Measurements from ENCODE around the gene WWC2. TPM values are rescaled to one million over a fixed set of nuclear protein-coding genes. Genes with fewer than 3 reads are reported as not detected.

WWC2 gene
- total and polyA plus RNA-seq, 2 experiments from 2014 or later = 19.3 to 24.7 TPM

GRCh38 chr4:183254162-183254561, 155.1 kb downstream of the WWC2 start:
- Histone ChIP-seq H3K27ac (no peak overlapping the region), H3K4me2 (no peak overlapping the region), H4K20me1 (ENCODE audit: insufficient read depth, poor library complexity, severe bottlenecking) (no peaks in the 10 kb centered on the region), H3K4me3 (no peak overlapping the region), H3K36me3 (replicated peaks; ENCODE audit: insufficient read depth, low read depth) (no peaks in the 10 kb centered on the region), H3K9me3 (ENCODE audit: low read depth) (no peaks in the 10 kb centered on the region), H3K27me3 (no peaks in the 10 kb centered on the region), H3K9me2 (replicated peaks; ENCODE audit: insufficient read depth) (no peaks in the 10 kb centered on the region), H2AFZ (no peak overlapping the region), H3K4me1 (ENCODE audit: insufficient read depth) (peaks cover 13% of the 10 kb centered on the region), H3K79me2 (no peaks in the 10 kb centered on the region)
- no peak for DNase-seq (ENCODE audit: low spot score)
- 47% methylated on average over 6 of the region's 6 CpGs for WGBS (ENCODE audit: low lambda C conversion rate, missing lambda C conversion rate)
- TF ChIP-seq EZH2 (IDR thresholded peaks at IDR 0.05; ENCODE audit: borderline replicate concordance) = no peak
- no peak for TF ChIP-seq EZH2phosphoT487 (IDR thresholded peaks at IDR 0.05; ENCODE audit: low read depth, severe bottlenecking, unreplicated experiment)
- TF ChIP-seq CTCF (IDR thresholded peaks at IDR 0.05; ENCODE audit: poor library complexity) = no peak

- Histone ChIP-seq H3K4me1 (ENCODE audit: insufficient read depth) (peaks cover 13% of the 10 kb centered on the region), H2AFZ (no peak overlapping the region), H3K27ac (no peak overlapping the region), H3K4me2 (no peak overlapping the region), H3K9me3 (ENCODE audit: low read depth) (no peaks in the 10 kb centered on the region), H3K4me3 (no peak overlapping the region), H4K20me1 (ENCODE audit: insufficient read depth, poor library complexity, severe bottlenecking) (no peaks in the 10 kb centered on the region), H3K36me3 (replicated peaks; ENCODE audit: insufficient read depth, low read depth) (no peaks in the 10 kb centered on the region), H3K79me2 (no peaks in the 10 kb centered on the region), H3K9me2 (replicated peaks; ENCODE audit: insufficient read depth) (no peaks in the 10 kb centered on the region), H3K27me3 (no peaks in the 10 kb centered on the region)
- no peak for TF ChIP-seq EZH2 (IDR thresholded peaks at IDR 0.05; ENCODE audit: borderline replicate concordance)
- no peak for TF ChIP-seq CTCF (IDR thresholded peaks at IDR 0.05; ENCODE audit: poor library complexity)
- no peak for TF ChIP-seq EZH2phosphoT487 (IDR thresholded peaks at IDR 0.05; ENCODE audit: low read depth, severe bottlenecking, unreplicated experiment)
- no peak for DNase-seq (ENCODE audit: low spot score)
- whole genome bisulfite sequencing (ENCODE audit: low lambda C conversion rate, missing lambda C conversion rate) = 76% methylated on average over 3 of the region's 3 CpGs
Measured at GRCh38 chr4:183255487-183255886, 156.4 kb downstream of the WWC2 start.

GRCh38 chr4:183256343-183256742, 157.3 kb downstream of the WWC2 start:
- no peaks in the 10 kb centered on the region for H3K79me2 ChIP-seq
- H3K36me3 ChIP-seq (replicated peaks; ENCODE audit: insufficient read depth, low read depth) = no peaks in the 10 kb centered on the region
- no peaks in the 10 kb centered on the region for H3K9me2 ChIP-seq (replicated peaks; ENCODE audit: insufficient read depth)
- H2AFZ ChIP-seq = no peak overlapping the region
- no peaks in the 10 kb centered on the region for H3K9me3 ChIP-seq (ENCODE audit: low read depth)
- no peak for DNase-seq (ENCODE audit: low spot score)
- H3K4me1 ChIP-seq (ENCODE audit: insufficient read depth) = peaks cover 21% of the 10 kb centered on the region
- no peak overlapping the region for H3K4me2 ChIP-seq
- H3K27ac ChIP-seq = no peak overlapping the region
- no peaks in the 10 kb centered on the region for H4K20me1 ChIP-seq (ENCODE audit: insufficient read depth, poor library complexity, severe bottlenecking)
- no peaks in the 10 kb centered on the region for H3K27me3 ChIP-seq
- TF ChIP-seq CTCF (IDR thresholded peaks at IDR 0.05; ENCODE audit: poor library complexity) = no peak
- TF ChIP-seq EZH2phosphoT487 (IDR thresholded peaks at IDR 0.05; ENCODE audit: low read depth, severe bottlenecking, unreplicated experiment) = no peak
- H3K4me3 ChIP-seq = no peak overlapping the region
- 83% methylated on average over 6 of the region's 6 CpGs for WGBS (ENCODE audit: low lambda C conversion rate, missing lambda C conversion rate)
